ENCODE results near the gene DCTN2. TPM values are rescaled to one million over a fixed set of nuclear protein-coding genes. Genes with fewer than 3 reads are reported as not detected.

Gene DCTN2
- total and polyA plus RNA-seq, 2 donors (not counting 3 experiments of a cell fraction or from before 2014, with no cell fraction given): 146 to 161 TPM

DNA sequence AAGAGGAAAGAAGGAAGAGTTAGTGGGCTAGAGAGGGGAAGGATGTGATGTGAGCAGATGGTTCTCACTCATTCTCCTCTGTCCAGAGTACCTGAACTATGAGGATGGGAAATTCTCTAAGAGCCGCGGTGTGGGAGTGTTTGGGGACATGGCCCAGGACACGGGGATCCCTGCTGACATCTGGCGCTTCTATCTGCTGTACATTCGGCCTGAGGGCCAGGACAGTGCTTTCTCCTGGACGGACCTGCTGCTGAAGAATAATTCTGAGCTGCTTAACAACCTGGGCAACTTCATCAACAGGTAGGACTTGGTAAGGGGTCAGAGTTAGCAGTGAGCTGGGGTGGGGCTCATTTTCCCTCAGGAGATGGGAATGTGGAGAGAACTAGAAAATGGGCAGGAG is 34.3 kb downstream of the DCTN2 start:
- no peaks in the 10 kb centered on the region for H4K20me1 ChIP-seq (replicated peaks; ENCODE audit: control insufficient read depth, extremely low read depth, insufficient read depth, low read length)
- H2AFZ ChIP-seq (ENCODE audit: low read depth, low read length): no peak overlapping the region
- no peak overlapping the region for H3K9ac ChIP-seq (replicated peaks; ENCODE audit: extremely low read depth, insufficient read depth, low read length)
- TF ChIP-seq CTCF (IDR thresholded peaks at IDR 0.05; ENCODE audit: extremely low read depth in 1 of 2, insufficient read depth in 1 of 2, low read depth in 1 of 2, low read length in 2 of 2) (no peak), EZH2 (IDR thresholded peaks at IDR 0.05; ENCODE audit: borderline replicate concordance, low read depth, low read length, severe bottlenecking) (no peak), POLR2A (IDR thresholded peaks at IDR 0.05; ENCODE audit: low read depth, low read length) (no peak), POLR2AphosphoS5 (IDR thresholded peaks at IDR 0.05; ENCODE audit: insufficient read depth, low read depth, low read length) (no peak)
- BruUV-seq (replicated peaks): no TSS peak
- no peak overlapping the region for H3K4me3 ChIP-seq (replicated peaks in 1 of 3; ENCODE audit: insufficient read depth in 1 of 3, low read depth in 1 of 3, low read length in 3 of 3)
- H3K79me2 ChIP-seq (ENCODE audit: control insufficient read depth, insufficient read depth, low read length): no peaks in the 10 kb centered on the region
- H3K27me3 ChIP-seq (ENCODE audit: control insufficient read depth in 2 of 2, insufficient read depth in 2 of 2, low read length in 2 of 2): no peaks in the 10 kb centered on the region
- intact Hi-C loops (cut with micrococcal nuclease) (no loop called here), dilution Hi-C loops (cut with MboI; ENCODE audit: extremely low pct_ligation_motif_present, low sequenced_read_pairs) (no loop called here)
- no peak overlapping the region for H3K27ac ChIP-seq (ENCODE audit: insufficient read depth, low read depth, low read length)
- FAIRE-seq: no peak
- H3K4me2 ChIP-seq (ENCODE audit: insufficient read depth, low read length): no peak overlapping the region
- H3K4me1 ChIP-seq (ENCODE audit: control insufficient read depth, extremely low read depth, insufficient read depth, low read length): peaks cover 11% of the 10 kb centered on the region
- CTCF ChIA-PET: no interaction called here
- POLR2A ChIA-PET: interaction anchor here (0.6 kb wide), 1 partner anchor 10 kb away, joined by 8 read pairs; no protein-coding TSS in a partner anchor
- DNase-seq (ENCODE audit: low read depth, low spot score): no peak
- H3K9me3 ChIP-seq (replicated peaks; ENCODE audit: control insufficient read depth, insufficient read depth, low read length): no peaks in the 10 kb centered on the region
- H3K36me3 ChIP-seq (ENCODE audit: control insufficient read depth in 2 of 2, extremely low read depth in 1 of 2, insufficient read depth in 2 of 2, low read length in 2 of 2): peaks cover 38 to 49% of the 10 kb centered on the region in 2 experiments
- no peaks in the 10 kb centered on the region for H3K9me1 ChIP-seq (replicated peaks; ENCODE audit: control insufficient read depth, extremely low read depth, insufficient read depth, low read length)

GRCh38 chr12:57511588-57512325 is 35.2 kb downstream of the DCTN2 start:
- Histone ChIP-seq H3K4me3 (replicated peaks in 1 of 3; ENCODE audit: insufficient read depth in 1 of 3, low read depth in 1 of 3, low read length in 3 of 3) (no peak overlapping the region), H2AFZ (ENCODE audit: low read depth, low read length) (no peak overlapping the region), H4K20me1 (replicated peaks; ENCODE audit: control insufficient read depth, extremely low read depth, insufficient read depth, low read length) (no peaks in the 10 kb centered on the region), H3K27ac (ENCODE audit: insufficient read depth, low read depth, low read length) (no peak overlapping the region), H3K36me3 (ENCODE audit: control insufficient read depth in 2 of 2, extremely low read depth in 1 of 2, insufficient read depth in 2 of 2, low read length in 2 of 2) (peaks cover 36 to 42% of the 10 kb centered on the region in 2 experiments), H3K79me2 (ENCODE audit: control insufficient read depth, insufficient read depth, low read length) (no peaks in the 10 kb centered on the region), H3K4me1 (ENCODE audit: control insufficient read depth, extremely low read depth, insufficient read depth, low read length) (peaks cover 3% of the 10 kb centered on the region), H3K9me3 (replicated peaks; ENCODE audit: control insufficient read depth, insufficient read depth, low read length) (no peaks in the 10 kb centered on the region), H3K4me2 (ENCODE audit: insufficient read depth, low read length) (no peak overlapping the region), H3K9ac (replicated peaks; ENCODE audit: extremely low read depth, insufficient read depth, low read length) (no peak overlapping the region), H3K9me1 (replicated peaks; ENCODE audit: control insufficient read depth, extremely low read depth, insufficient read depth, low read length) (no peaks in the 10 kb centered on the region), H3K27me3 (ENCODE audit: control insufficient read depth in 2 of 2, insufficient read depth in 2 of 2, low read length in 2 of 2) (no peaks in the 10 kb centered on the region)
- no peak for FAIRE-seq
- intact Hi-C loops (cut with micrococcal nuclease) (no loop called here), dilution Hi-C loops (cut with MboI; ENCODE audit: extremely low pct_ligation_motif_present, low sequenced_read_pairs) (no loop called here)
- CTCF ChIA-PET: no interaction called here
- TSS peak; percentile 18 for BruUV-seq (replicated peaks)
- POLR2A ChIA-PET: no interaction called here
- DNase-seq (ENCODE audit: low read depth, low spot score): no peak
- TF ChIP-seq JUN (IDR thresholded peaks at IDR 0.05; ENCODE audit: borderline replicate concordance, insufficient read depth, insufficient read length, low read depth) (no peak), CTCF (IDR thresholded peaks at IDR 0.05; ENCODE audit: extremely low read depth in 1 of 2, insufficient read depth in 1 of 2, low read depth in 1 of 2, low read length in 2 of 2) (no peak), GATA2 (IDR thresholded peaks at IDR 0.05; ENCODE audit: insufficient read depth, insufficient read length, low read depth, low read length) (no peak), FOS (IDR thresholded peaks at IDR 0.05; ENCODE audit: borderline replicate concordance, insufficient read depth, low read length) (no peak), POLR2A (IDR thresholded peaks at IDR 0.05; ENCODE audit: low read depth, low read length) (no peak), POLR2AphosphoS5 (IDR thresholded peaks at IDR 0.05; ENCODE audit: insufficient read depth, low read depth, low read length) (no peak), EZH2 (IDR thresholded peaks at IDR 0.05; ENCODE audit: borderline replicate concordance, low read depth, low read length, severe bottlenecking) (no peak), MYC (IDR thresholded peaks at IDR 0.05; ENCODE audit: low read depth, low read length) (no peak)
- TF ChIP-seq, protein P1, sequence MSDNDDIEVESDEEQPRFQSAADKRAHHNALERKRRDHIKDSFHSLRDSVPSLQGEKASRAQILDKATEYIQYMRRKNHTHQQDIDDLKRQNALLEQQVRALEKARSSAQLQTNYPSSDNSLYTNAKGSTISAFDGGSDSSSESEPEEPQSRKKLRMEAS (IDR thresholded peaks at IDR 0.05; ENCODE audit: insufficient read depth, insufficient read length): no peak

All from endothelial cell of umbilical vein (primary cell).